ENCODE data around the gene DOCK10. TPM values are rescaled to one million over a fixed set of nuclear protein-coding genes. Genes with fewer than 3 reads are reported as not detected.

DOCK10 gene
- total RNA-seq, result 32.1 TPM

DNA sequence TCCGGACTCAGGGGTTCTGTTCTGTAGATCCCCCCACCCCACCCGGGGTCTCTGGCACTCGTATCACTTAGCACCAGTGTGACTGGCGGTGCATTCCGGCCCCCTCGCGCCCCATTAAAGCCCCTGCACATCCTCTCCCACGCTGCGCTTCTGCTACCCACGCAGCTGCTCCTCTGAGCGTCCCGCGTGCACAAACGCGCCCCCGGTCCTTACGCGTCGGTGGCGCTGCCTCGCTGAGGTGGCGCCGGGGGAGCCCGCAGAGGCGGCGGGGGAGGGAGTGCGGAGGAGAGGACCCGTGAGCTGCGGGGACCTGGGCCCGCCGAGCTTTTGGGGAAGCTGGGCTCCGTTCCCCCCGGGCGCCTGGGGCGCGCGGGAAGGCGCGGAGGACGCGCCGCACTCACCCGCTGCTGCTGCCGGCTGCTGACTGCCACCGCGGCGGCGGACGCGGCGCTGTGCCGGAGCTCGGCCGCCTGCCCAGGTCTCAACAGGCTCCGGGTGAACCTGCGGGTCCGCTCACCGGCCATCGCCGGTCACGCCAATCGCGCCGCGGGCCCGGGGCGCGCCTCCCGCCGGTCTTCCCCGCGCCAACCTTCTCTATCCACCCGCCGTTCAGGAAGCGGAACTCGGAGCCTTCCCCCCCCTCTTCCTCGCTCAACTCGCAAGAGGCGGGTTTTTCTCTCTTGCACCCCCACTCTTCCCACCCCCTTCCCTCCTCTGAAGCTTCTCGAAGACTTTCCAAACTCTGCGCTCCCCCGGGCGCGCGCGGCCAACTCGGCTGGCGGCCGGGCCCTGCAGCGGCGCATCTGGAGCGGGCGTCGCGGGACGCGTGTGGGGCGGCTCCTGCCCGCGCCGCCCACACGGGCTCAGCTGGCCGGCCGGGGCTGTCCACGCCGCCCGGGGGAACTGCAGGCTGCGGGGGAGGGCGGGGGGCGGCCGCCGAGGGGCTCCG lies at the start of gene DOCK10:
Gene DOCK10 (minus strand): TSS at position 618 of the 949 bp plus-strand sequence. CDS start 94 bp downstream, at position 524.

DNA sequence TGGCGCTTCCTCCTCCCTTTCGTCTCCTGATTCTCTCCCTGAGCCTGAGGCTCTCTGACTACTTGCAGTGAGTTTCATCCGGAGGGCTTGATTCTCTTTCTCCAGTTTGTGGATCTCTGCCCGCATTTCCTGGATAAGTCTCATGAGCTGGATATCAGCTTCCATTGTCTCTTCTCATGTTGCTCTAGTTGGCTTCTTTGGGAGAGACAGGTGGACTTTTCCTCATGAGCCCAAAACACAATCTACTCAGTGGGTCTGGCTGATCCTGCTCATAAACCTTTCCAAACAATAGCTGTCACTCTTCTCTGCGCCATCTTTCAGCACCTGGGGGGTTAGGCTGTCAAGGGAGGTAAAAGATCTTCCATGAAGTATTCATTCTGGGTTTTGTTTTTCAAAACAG lies 326.1 kb downstream of the DOCK10 start, which contains the start of gene CCDC195:
Gene CCDC195 (minus strand): TSS at position 165 of the 400 bp plus-strand sequence. CDS start 0 bp downstream, at position 165.

